RWPE1 (cell line): ENCODE data around the gene RAB8B.

Experiments
- CTCF ChIA-PET: fragments of 350-600 bp; sonication (Branson Sonifier 250); formaldehyde crosslinking; extraction: SDS; loops from one replicate; lab custom pipeline; 2021; lab: Yijun Ruan, JAX
- POLR2A ChIA-PET: fragments of 400-600 bp; formaldehyde crosslinking; extraction: SDS; loops from one replicate; lab custom pipeline; 2020; ENCODE audit warnings: antibody characterized with exemption; ENCODE audit not compliant: low non-redundant PET; lab: Yijun Ruan, JAX
- DNase-seq: peaks from one replicate; pipeline ENCODE4 v3.0.0; 2012; ENCODE audit warnings: low spot score
- H3K27ac ChIP-seq: fragments of 450-650 bp; 2 replicates; pipeline ENCODE4 v1.5.1; 2017
- TF ChIP-seq, protein P1 (sequence below): fragments of 450-650 bp; conservative IDR thresholded peaks from 2 replicates; pipeline ENCODE4 v1.5.1; 2017; ENCODE audit warnings: low read depth, mild to moderate bottlenecking

Gene RAB8B

DNA sequence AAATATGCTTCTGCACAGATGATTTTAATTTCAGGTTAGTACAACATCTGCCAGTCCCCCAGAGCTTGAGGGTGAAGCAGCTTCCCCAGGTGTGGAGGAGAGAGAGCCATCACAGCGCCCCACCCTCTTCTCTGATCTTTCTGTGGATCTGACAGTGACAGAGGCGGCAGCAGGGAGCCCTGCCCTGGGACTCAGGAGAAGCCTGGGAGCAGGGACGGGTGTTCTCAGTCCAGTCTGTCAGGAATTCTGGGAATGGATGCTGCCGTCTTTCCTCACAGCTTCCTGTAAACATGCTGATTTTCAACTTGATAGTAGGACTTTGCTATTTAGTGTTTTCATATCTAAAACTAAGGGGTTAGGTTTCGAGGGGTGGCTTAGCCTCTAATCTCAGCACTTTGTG lies 11.4 kb upstream of the RAB8B start:
- H3K27ac ChIP-seq = no peak overlapping the region
- TF ChIP-seq, protein P1, sequence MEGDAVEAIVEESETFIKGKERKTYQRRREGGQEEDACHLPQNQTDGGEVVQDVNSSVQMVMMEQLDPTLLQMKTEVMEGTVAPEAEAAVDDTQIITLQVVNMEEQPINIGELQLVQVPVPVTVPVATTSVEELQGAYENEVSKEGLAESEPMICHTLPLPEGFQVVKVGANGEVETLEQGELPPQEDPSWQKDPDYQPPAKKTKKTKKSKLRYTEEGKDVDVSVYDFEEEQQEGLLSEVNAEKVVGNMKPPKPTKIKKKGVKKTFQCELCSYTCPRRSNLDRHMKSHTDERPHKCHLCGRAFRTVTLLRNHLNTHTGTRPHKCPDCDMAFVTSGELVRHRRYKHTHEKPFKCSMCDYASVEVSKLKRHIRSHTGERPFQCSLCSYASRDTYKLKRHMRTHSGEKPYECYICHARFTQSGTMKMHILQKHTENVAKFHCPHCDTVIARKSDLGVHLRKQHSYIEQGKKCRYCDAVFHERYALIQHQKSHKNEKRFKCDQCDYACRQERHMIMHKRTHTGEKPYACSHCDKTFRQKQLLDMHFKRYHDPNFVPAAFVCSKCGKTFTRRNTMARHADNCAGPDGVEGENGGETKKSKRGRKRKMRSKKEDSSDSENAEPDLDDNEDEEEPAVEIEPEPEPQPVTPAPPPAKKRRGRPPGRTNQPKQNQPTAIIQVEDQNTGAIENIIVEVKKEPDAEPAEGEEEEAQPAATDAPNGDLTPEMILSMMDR = no peak
- CTCF ChIA-PET = no interaction called here
- POLR2A ChIA-PET = no interaction called here
- no peak for DNase-seq

DNA sequence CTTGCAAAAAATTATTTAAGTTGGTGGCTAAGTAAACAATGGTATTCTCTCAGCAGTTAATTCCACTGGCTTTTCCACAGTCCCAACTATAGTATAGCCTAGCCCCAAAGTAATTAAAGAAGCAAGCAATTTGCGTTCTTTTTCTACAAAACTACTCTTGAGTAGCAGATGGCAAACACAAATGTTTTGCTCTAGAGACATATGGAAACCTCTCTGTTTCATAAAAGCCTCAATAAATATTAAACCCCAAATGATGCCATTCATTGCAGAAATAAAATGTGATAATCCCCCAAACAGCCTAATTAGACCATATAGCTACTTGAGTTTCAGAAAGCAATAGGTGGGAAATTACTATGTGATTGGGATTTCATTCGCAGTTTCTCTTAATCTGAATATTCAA lies 8.7 kb upstream of the RAB8B start:
- ChIA-PET POLR2A (no interaction called here), CTCF (interaction anchor here (0.5 kb wide), 1 partner anchor 53 kb away, joined by 3 read pairs; no protein-coding TSS in a partner anchor)
- DNase-seq = no peak
- no peak overlapping the region for H3K27ac ChIP-seq
- TF ChIP-seq, protein P1 = no peak

DNA sequence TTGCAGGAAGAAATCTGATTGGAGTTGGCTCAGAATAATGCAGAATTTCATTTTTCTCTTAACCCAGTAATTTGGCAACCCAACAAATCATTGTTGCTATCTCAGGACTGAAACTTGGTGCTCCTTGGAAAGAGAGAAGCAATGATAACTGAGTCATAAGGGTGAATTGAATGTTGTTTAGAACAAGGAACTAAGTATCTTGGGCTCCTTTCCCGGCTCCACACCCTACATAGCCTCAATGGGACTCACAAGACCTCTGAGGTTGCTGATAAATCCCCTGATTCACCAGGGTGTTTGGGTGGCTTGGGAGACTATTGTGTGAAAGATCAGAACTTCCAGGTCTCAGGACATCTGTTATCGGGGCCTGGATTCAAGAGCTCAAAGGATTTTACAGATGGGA lies 7.8 kb upstream of the RAB8B start:
- TF ChIP-seq, protein P1 = no peak
- no peak overlapping the region for H3K27ac ChIP-seq
- DNase-seq = no peak
- ChIA-PET CTCF (interaction anchor here (0.7 kb wide), 1 partner anchor 43 kb away, joined by 3 read pairs; no protein-coding TSS in a partner anchor), POLR2A (no interaction called here)

DNA sequence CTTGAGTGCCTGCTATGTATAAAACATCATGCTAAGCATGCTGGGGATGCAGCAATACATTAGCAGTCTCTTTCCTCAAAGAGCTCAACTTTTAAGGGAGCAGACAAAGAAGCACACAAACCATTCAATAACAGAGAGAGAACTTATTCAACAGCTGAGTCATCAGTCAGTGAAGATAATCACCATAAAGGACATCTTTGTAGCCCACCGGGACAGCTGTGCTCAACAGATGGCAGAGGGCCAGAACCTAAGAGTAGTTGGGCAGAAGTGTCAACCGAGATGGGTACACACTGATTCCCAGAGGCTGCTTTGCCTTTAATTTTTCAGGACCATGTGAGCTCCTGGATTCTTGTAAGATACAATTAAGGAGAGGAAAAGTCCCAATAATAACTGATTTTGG lies 4.2 kb upstream of the RAB8B start:
- TF ChIP-seq, protein P1 = no peak
- H3K27ac ChIP-seq = no peak overlapping the region
- POLR2A ChIA-PET = no interaction called here
- CTCF ChIA-PET = interaction anchor here (0.6 kb wide), 1 partner anchor 50 kb away, joined by 5 read pairs; no protein-coding TSS in a partner anchor
- DNase-seq = no peak

DNA sequence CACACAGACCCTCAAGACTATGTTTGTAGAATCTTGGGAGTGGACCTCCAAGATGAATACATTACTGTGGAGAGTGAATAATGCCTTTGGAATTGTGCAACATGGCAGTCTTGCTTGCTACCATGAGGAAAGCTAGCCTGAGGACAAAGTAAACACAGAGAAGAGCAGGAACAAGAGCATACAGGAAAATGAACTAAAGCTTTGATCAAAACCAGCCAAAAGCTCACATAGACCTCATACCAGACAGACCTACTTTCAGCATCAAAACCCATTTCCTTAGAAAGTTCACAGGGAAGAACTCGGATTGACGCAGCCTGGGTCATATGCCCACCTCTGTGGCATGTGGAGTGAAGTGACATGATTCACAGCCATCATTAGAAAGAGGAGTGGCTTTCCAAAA lies 3.3 kb upstream of the RAB8B start:
- peak; percentile 46 for DNase-seq
- CTCF ChIA-PET = interaction anchor here (0.6 kb wide), 1 partner anchor 26 kb away, joined by 3 read pairs; no protein-coding TSS in a partner anchor
- no peak overlapping the region for H3K27ac ChIP-seq
- POLR2A ChIA-PET = interaction anchor here (1.0 kb wide), 1 partner anchor 29 kb away, joined by 4 read pairs; the partner anchor contains the start of gene RPS27L
- TF ChIP-seq, protein P1 = no peak

DNA sequence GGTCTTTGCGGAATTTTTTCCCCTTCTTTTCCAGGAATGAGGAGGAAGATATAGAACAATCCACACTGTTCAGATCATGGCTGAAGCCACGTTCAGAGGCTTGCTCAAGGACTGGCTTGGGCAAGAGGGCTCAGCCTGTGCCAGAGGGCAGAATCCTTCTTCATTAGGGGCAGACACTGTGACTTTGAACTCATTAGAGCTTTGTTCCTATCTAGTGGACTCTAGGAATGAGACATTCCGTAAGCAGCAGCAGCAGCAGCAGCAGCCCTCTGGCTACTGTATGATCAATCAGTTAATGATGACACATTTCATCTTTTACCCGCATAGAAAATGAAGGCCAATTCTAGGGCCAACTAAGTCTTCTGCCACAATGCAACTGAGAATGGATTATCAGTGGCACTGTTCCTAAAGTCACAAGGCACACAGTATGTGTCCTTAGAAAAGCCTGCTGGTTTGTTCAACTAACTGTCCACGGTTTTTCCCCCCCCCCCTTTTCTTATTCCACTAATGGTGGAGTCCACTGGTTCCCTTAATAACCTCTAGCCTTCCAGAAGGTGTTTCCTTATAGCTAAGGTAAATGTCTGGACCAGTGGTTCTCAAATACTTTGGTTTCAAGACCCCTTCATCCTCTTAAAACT lies 1.7 kb upstream of the RAB8B start:
- DNase-seq = no peak
- no peak overlapping the region for H3K27ac ChIP-seq
- TF ChIP-seq, protein P1 = no peak
- CTCF ChIA-PET = no interaction called here
- POLR2A ChIA-PET = no interaction called here
